GM10266 (cell line): Measurements from ENCODE around the gene USP15.

ENCODE experiments used
- DNase-seq: peaks from one replicate; pipeline ENCODE4 v3.0.0; 2012; ENCODE audit errors: extremely low spot score
- CTCF ChIP-seq: IDR thresholded peaks from 2 replicates; pipeline ENCODE4 v1.5.1; 2012; ENCODE audit warnings: mild to moderate bottlenecking, low read depth; ENCODE audit not compliant: control insufficient read depth, insufficient read depth; ENCODE audit errors: missing control alignments

Gene USP15

GRCh38 chr12:62270384-62270783 is 10.2 kb downstream of the USP15 start:
- no peak for TF ChIP-seq CTCF
- no peak for DNase-seq

GRCh38 chr12:62270872-62271271 is 10.7 kb downstream of the USP15 start:
- TF ChIP-seq CTCF: no peak
- DNase-seq: no peak

GRCh38 chr12:62272936-62273552 is 12.8 kb downstream of the USP15 start:
- no peak for DNase-seq
- no peak for TF ChIP-seq CTCF

GRCh38 chr12:62273724-62274380 is 13.6 kb downstream of the USP15 start:
- DNase-seq: no peak
- TF ChIP-seq CTCF: no peak

DNA sequence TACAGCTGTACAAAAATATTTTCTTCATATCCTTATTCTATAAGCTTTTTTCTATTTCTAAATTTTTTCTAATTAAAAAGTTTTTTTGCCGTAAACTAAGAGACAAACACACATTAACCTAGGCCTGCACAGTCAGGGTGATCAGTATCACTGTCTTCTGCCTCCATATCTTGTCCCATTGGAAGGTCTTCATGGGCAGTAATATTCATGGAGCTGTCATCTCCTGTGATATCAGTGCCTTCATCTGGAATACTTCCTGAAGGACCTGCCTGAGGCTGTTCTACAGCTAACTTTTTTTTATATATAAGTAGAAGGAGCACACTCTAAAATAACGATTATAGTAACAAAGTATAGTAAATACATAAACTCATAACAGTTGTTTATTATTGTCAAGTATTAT is 17.8 kb downstream of the USP15 start:
- TF ChIP-seq CTCF: no peak
- DNase-seq: no peak

GRCh38 chr12:62279058-62279457 is 18.9 kb downstream of the USP15 start:
- no peak for DNase-seq
- no peak for TF ChIP-seq CTCF

DNA sequence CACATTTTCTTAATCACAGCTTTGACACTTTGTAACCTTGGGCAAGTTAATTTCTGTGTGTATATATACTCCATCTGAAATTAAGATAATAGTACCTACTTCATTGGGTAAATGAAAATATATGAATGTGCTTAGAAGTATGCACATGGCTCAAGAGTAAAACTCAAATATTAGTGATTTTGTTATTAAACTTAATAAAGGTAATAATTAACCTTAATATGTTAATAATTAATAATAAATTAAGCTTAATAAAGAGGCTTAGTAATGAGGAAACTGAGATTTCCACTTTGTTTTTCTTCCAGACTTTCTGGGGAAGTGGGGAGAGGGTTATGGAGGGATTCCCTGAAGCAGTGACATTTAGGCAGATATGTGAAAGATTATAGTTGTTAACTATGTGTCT is 19.8 kb downstream of the USP15 start:
- DNase-seq: no peak
- no peak for TF ChIP-seq CTCF
